Natural killer cell (primary cell): Measurements from ENCODE around the gene DMBT1. TPM values are rescaled to one million over a fixed set of nuclear protein-coding genes. Genes with fewer than 3 reads are reported as not detected.

Source experiments
- ATAC-seq, 3 donors: fragments of 150-1000 bp in 2 of 3; fragments of 200-7000 bp in 1 of 3; cut with Tn5 transposase; 1 replicate in 1 of 3; 2 replicates in 2 of 3; pipeline ENCODE4 v1.10.0; 2021; ENCODE audit warnings: mild to moderate bottlenecking in 2 of 3, moderate library complexity in 2 of 3
- DNase-seq, 2 donors: peaks; one replicate each; pipeline versions ENCODE4 v3.0.0 to v3.0.0-alpha.2; 2013 to 2021; ENCODE audit warnings: mixed read lengths in 1 of 2
- H3K27ac ChIP-seq: one replicate; pipeline ENCODE4 v1.5.1; 2013; ENCODE audit warnings: mild to moderate bottlenecking, low read length
- H3K27me3 ChIP-seq: one replicate; pipeline ENCODE4 v1.6.1; 2013; ENCODE audit warnings: low read length; ENCODE audit not compliant: control insufficient read depth, insufficient read depth
- H3K36me3 ChIP-seq: one replicate; pipeline ENCODE4 v1.6.1; 2013; ENCODE audit warnings: low read length; ENCODE audit not compliant: control insufficient read depth, insufficient read depth
- H3K4me1 ChIP-seq: one replicate; pipeline ENCODE4 v1.6.1; 2013; ENCODE audit warnings: low read length; ENCODE audit not compliant: control insufficient read depth, insufficient read depth
- H3K4me3 ChIP-seq: one replicate; pipeline ENCODE4 v1.5.1; 2013; ENCODE audit warnings: low read length
- H3K9me3 ChIP-seq: one replicate; pipeline ENCODE4 v1.6.1; 2013; ENCODE audit warnings: low read length; ENCODE audit not compliant: control insufficient read depth, insufficient read depth
- H3K27ac Mint-ChIP-seq, 2 donors: one replicate each; pipeline ENCODE4 v1.8.0; 2022; ENCODE audit warnings: mild to moderate bottlenecking in 2 of 2, mixed read lengths in 2 of 2, moderate library complexity in 1 of 2
- H3K27me3 Mint-ChIP-seq, 2 donors: one replicate each; pipeline ENCODE4 v1.8.0; 2022; ENCODE audit warnings: low read depth in 2 of 2, mixed read lengths in 2 of 2
- H3K36me3 Mint-ChIP-seq: one replicate; pipeline ENCODE4 v1.8.0; 2022; ENCODE audit warnings: mixed read lengths
- H3K4me1 Mint-ChIP-seq, 2 donors: one replicate each; pipeline ENCODE4 v1.8.0; 2022; ENCODE audit warnings: mixed read lengths in 2 of 2
- H3K4me3 Mint-ChIP-seq: one replicate; pipeline ENCODE4 v1.8.0; 2022; ENCODE audit warnings: mild to moderate bottlenecking, moderate library complexity, mixed read lengths
- H3K9me3 Mint-ChIP-seq, 2 donors: one replicate each; pipeline ENCODE4 v1.8.0; 2022; ENCODE audit warnings: mixed read lengths in 2 of 2
- CTCF ChIP-seq: fragments of 200-600 bp; IDR thresholded peaks from one replicate; pipeline ENCODE4 v1.8.0; 2022; ENCODE audit warnings: antibody characterized with exemption
- WGBS: methylation state at CpG from one replicate; pipeline ENCODE4 v1.1.7; 2013; ENCODE audit warnings: missing lambda C conversion rate; ENCODE audit not compliant: insufficient coverage; 5-methylcytosine and 5-hydroxymethylcytosine counted together
- intact Hi-C: fragments of 100-400 bp; cut with micrococcal nuclease; formaldehyde crosslinking; loops from one replicate; pipeline ENCODE4 v1.14.2; 2022
- total RNA-seq, 4 donors: library from RNA; stranded (reverse); fragments of 120-200 nt in 1 of 4; gene quantifications; one replicate each; pipeline versions ENCODE4 v1.2.3 to v1.2.4, GENCODE V29; 2013 to 2022

Gene DMBT1
- total RNA-seq, 3 donors from 2014 or later (not counting 1 experiment from before 2014, with no cell fraction given) = not detected

GRCh38 chr10:122689146-122689820 lies 128.7 kb downstream of the DMBT1 start:
- no peak overlapping the region for H3K4me3 Mint-ChIP-seq
- TF ChIP-seq CTCF = no peak
- WGBS = 87% methylated on average over 3 of the region's 6 CpGs
- intact Hi-C loops = no loop called here
- ATAC-seq (no peak), DNase-seq (no peak)
- H3K36me3 Mint-ChIP-seq = no peaks in the 10 kb centered on the region
- H3K36me3 ChIP-seq = no peaks in the 10 kb centered on the region
- H3K27me3 ChIP-seq = no peaks in the 10 kb centered on the region
- H3K9me3 ChIP-seq = no peaks in the 10 kb centered on the region
- no peak overlapping the region for H3K27ac Mint-ChIP-seq
- no peak overlapping the region for H3K4me3 ChIP-seq
- H3K27ac ChIP-seq = no peak overlapping the region
- no peaks in the 10 kb centered on the region for H3K4me1 Mint-ChIP-seq
- no peaks in the 10 kb centered on the region for H3K4me1 ChIP-seq
- no peaks in the 10 kb centered on the region for H3K9me3 Mint-ChIP-seq
- peaks cover 26 to 41% of the 10 kb centered on the region in 2 donors for H3K27me3 Mint-ChIP-seq

GRCh38 chr10:122692744-122693143 lies 132.2 kb downstream of the DMBT1 start:
- Histone ChIP-seq H3K9me3 (no peaks in the 10 kb centered on the region), H3K4me3 (no peak overlapping the region), H3K4me1 (no peaks in the 10 kb centered on the region), H3K27ac (no peak overlapping the region), H3K36me3 (no peaks in the 10 kb centered on the region), H3K27me3 (no peaks in the 10 kb centered on the region)
- no peaks in the 10 kb centered on the region for H3K36me3 Mint-ChIP-seq
- H3K4me3 Mint-ChIP-seq = no peak overlapping the region
- 75% methylated on average over 5 of the region's 5 CpGs for WGBS
- no peak overlapping the region for H3K27ac Mint-ChIP-seq
- H3K9me3 Mint-ChIP-seq = no peaks in the 10 kb centered on the region
- no peak for ATAC-seq
- no peak for DNase-seq
- intact Hi-C loops = no loop called here
- H3K4me1 Mint-ChIP-seq = no peaks in the 10 kb centered on the region
- H3K27me3 Mint-ChIP-seq = peaks cover 18 to 19% of the 10 kb centered on the region in 2 donors
- no peak for TF ChIP-seq CTCF

Other genes with a start within 250 kb of the DMBT1 start
- gene PLEKHA1, start 186.0 kb upstream of the DMBT1 start, total RNA-seq = 10 to 100 TPM; 45.9 to 64.6 (median 56.1) TPM
- gene ARMS2, start 106.1 kb upstream of the DMBT1 start, total RNA-seq = not detected
- not detected for gene HTRA1, start 99.2 kb upstream of the DMBT1 start, total RNA-seq
- gene C10orf120, start 139.1 kb downstream of the DMBT1 start, total RNA-seq = not detected